Measurements from ENCODE around the gene CYBA. TPM values are rescaled to one million over a fixed set of nuclear protein-coding genes. Genes with fewer than 3 reads are reported as not detected.
A peak's percentile ranks its signal among the peaks of the same experiment; 100 is the strongest.

CYBA gene
- total and polyA plus RNA-seq, 3 experiments from 2014 or later: 208 to 1,129 (median 237) TPM

- Histone ChIP-seq H3K27me3 (ENCODE audit: insufficient read depth, low read length, poor library complexity, severe bottlenecking) (no peaks in the 10 kb centered on the region), H3K4me1 (ENCODE audit: insufficient read depth, low read length) (peaks cover 44% of the 10 kb centered on the region), H3K4me3 (ENCODE audit: low read length) (peak overlapping the region; percentile 26), H3K36me3 (ENCODE audit: insufficient read depth, low read length) (no peaks in the 10 kb centered on the region), H3K9me3 (ENCODE audit: low read length) (no peaks in the 10 kb centered on the region), H3K27ac (ENCODE audit: low read depth, low read length) (no peak overlapping the region)
- POLR2A ChIA-PET: interaction anchor here (0.9 to 2.0 kb wide), 5 partner anchors 20 to 66 kb away, joined by 3 to 6 read pairs (median 5); no protein-coding TSS in a partner anchor
- no peak for DNase-seq
- H3K4me3 Mint-ChIP-seq: peak overlapping the region in 3 of 7 donors; percentile 44 to 69 (median 50)
- peaks cover 37 to 66% (median 41%) of the 10 kb centered on the region in 3 donors for H3K4me1 Mint-ChIP-seq
- peaks cover 0 to 21% (median 4%) of the 10 kb centered on the region in 3 donors for H3K36me3 Mint-ChIP-seq
- peak overlapping the region in 3 of 8 donors; percentile 8 to 83 (median 49) for H3K27ac Mint-ChIP-seq
- CTCF ChIA-PET: interaction anchor here (0.7 to 2.9 kb wide), 4 partner anchors 20 to 771 kb away, joined by 3 to 17 read pairs (median 4); no protein-coding TSS in a partner anchor
- peaks cover 0 to 6% (median 3%) of the 10 kb centered on the region in 5 donors for H3K9me3 Mint-ChIP-seq
- H3K27me3 Mint-ChIP-seq: peaks cover 0 to 7% of the 10 kb centered on the region in 2 donors
Observed at GRCh38 chr16:88639231-88640038, 11.4 kb downstream of the CYBA start.

- H3K27me3 Mint-ChIP-seq: peaks cover 0 to 7% of the 10 kb centered on the region in 2 donors
- H3K4me3 Mint-ChIP-seq: peak within 1 kb of the TSS in 6 of 7 donors; percentile 47 to 84 (median 66)
- no peaks in the 10 kb centered on the region for H3K36me3 ChIP-seq (ENCODE audit: insufficient read depth, low read length)
- POLR2A ChIA-PET: interaction anchor here (0.7 to 2.0 kb wide), 5 partner anchors 19 to 67 kb away, joined by 3 to 5 read pairs (median 5); no protein-coding TSS in a partner anchor
- H3K4me1 Mint-ChIP-seq: peaks cover 34 to 63% (median 39%) of the 10 kb centered on the region in 3 donors
- peaks cover 0 to 16% (median 0%) of the 10 kb centered on the region in 3 donors for H3K36me3 Mint-ChIP-seq
- DNase-seq: no peak
- H3K9me3 ChIP-seq (ENCODE audit: low read length): no peaks in the 10 kb centered on the region
- peak within 1 kb of the TSS; percentile 86 to 98 (median 93) for H3K27ac Mint-ChIP-seq
- H3K9me3 Mint-ChIP-seq: peaks cover 0 to 6% (median 3%) of the 10 kb centered on the region in 5 donors
- H3K4me3 ChIP-seq (ENCODE audit: low read length): no peak within 1 kb of the TSS
- H3K4me1 ChIP-seq (ENCODE audit: insufficient read depth, low read length): peaks cover 48% of the 10 kb centered on the region
- no peak within 1 kb of the TSS for H3K27ac ChIP-seq (ENCODE audit: low read depth, low read length)
- CTCF ChIA-PET: interaction anchor here (0.7 to 2.9 kb wide), 3 partner anchors 19 to 771 kb away, joined by 3 to 17 read pairs (median 4); no protein-coding TSS in a partner anchor
- H3K27me3 ChIP-seq (ENCODE audit: insufficient read depth, low read length, poor library complexity, severe bottlenecking): no peaks in the 10 kb centered on the region
Observed at GRCh38 chr16:88638323-88639230, 12.3 kb downstream of the CYBA start, which contains the start of gene IL17C. TSS of gene IL17C (plus strand) at chr16:88638572. CDS start at chr16:88638642, 70 bp downstream.

GRCh38 chr16:88636488-88637265, 14.2 kb downstream of the CYBA start:
- peak in 1 of 5 donors; percentile 20 for DNase-seq
- POLR2A ChIA-PET: interaction anchor here (0.5 to 2.6 kb wide), 7 partner anchors 12 to 69 kb away, joined by 3 to 29 read pairs (median 5); partner anchors contain the start of gene ZC3H18
- Histone ChIP-seq H3K27me3 (ENCODE audit: insufficient read depth, low read length, poor library complexity, severe bottlenecking) (no peaks in the 10 kb centered on the region), H3K4me3 (ENCODE audit: low read length) (no peak overlapping the region), H3K4me1 (ENCODE audit: insufficient read depth, low read length) (peaks cover 50% of the 10 kb centered on the region), H3K36me3 (ENCODE audit: insufficient read depth, low read length) (no peaks in the 10 kb centered on the region), H3K9me3 (ENCODE audit: low read length) (no peaks in the 10 kb centered on the region), H3K27ac (ENCODE audit: low read depth, low read length) (peak overlapping the region; percentile 9)
- H3K9me3 Mint-ChIP-seq: peaks cover 0 to 6% (median 3%) of the 10 kb centered on the region in 5 donors
- H3K4me1 Mint-ChIP-seq: peaks cover 36 to 65% (median 41%) of the 10 kb centered on the region in 3 donors
- H3K27me3 Mint-ChIP-seq: peaks cover 0 to 7% of the 10 kb centered on the region in 2 donors
- peak overlapping the region; percentile 50 to 88 (median 76) for H3K4me3 Mint-ChIP-seq
- CTCF ChIA-PET: interaction anchor here (0.9 to 2.9 kb wide), 7 partner anchors 13 to 70 kb away, joined by 3 to 17 read pairs (median 3); partner anchors contain the start of gene MVD
- peak overlapping the region; percentile 90 to 98 (median 94) for H3K27ac Mint-ChIP-seq
- peaks cover 0 to 15% (median 3%) of the 10 kb centered on the region in 3 donors for H3K36me3 Mint-ChIP-seq

GRCh38 chr16:88635671-88636319, 15.1 kb downstream of the CYBA start:
- peak overlapping the region; percentile 46 to 96 (median 92) for H3K27ac Mint-ChIP-seq
- no peaks in the 10 kb centered on the region for H3K27me3 ChIP-seq (ENCODE audit: insufficient read depth, low read length, poor library complexity, severe bottlenecking)
- CTCF ChIA-PET: no interaction called here

GRCh38 chr16:88634994-88635670, 15.7 kb downstream of the CYBA start:
- Histone ChIP-seq H3K27me3 (ENCODE audit: insufficient read depth, low read length, poor library complexity, severe bottlenecking) (no peaks in the 10 kb centered on the region), H3K4me3 (ENCODE audit: low read length) (peak overlapping the region; percentile 61), H3K4me1 (ENCODE audit: insufficient read depth, low read length) (peaks cover 48% of the 10 kb centered on the region), H3K27ac (ENCODE audit: low read depth, low read length) (peak overlapping the region; percentile 75), H3K9me3 (ENCODE audit: low read length) (no peaks in the 10 kb centered on the region), H3K36me3 (ENCODE audit: insufficient read depth, low read length) (no peaks in the 10 kb centered on the region)
- ChIA-PET CTCF (no interaction called here), POLR2A (interaction anchor here (0.5 to 2.6 kb wide), 2 partner anchors 10 to 15 kb away, joined by 5 to 29 read pairs; no protein-coding TSS in a partner anchor)
- DNase-seq: no peak
- peaks cover 0 to 6% (median 3%) of the 10 kb centered on the region in 5 donors for H3K9me3 Mint-ChIP-seq
- peaks cover 33 to 54% (median 35%) of the 10 kb centered on the region in 3 donors for H3K4me1 Mint-ChIP-seq
- H3K27ac Mint-ChIP-seq: peak overlapping the region; percentile 78 to 96 (median 92)
- H3K4me3 Mint-ChIP-seq: peak overlapping the region; percentile 75 to 90 (median 82)
- peaks cover 0 to 3% of the 10 kb centered on the region in 2 donors for H3K27me3 Mint-ChIP-seq
- peaks cover 0 to 28% (median 3%) of the 10 kb centered on the region in 3 donors for H3K36me3 Mint-ChIP-seq

More at GRCh38 chr16:88635671-88636319, 15.1 kb downstream of the CYBA start:
- Histone ChIP-seq H3K9me3 (ENCODE audit: low read length) (no peaks in the 10 kb centered on the region), H3K27ac (ENCODE audit: low read depth, low read length) (no peak overlapping the region), H3K36me3 (ENCODE audit: insufficient read depth, low read length) (no peaks in the 10 kb centered on the region), H3K4me1 (ENCODE audit: insufficient read depth, low read length) (peaks cover 50% of the 10 kb centered on the region), H3K4me3 (ENCODE audit: low read length) (no peak overlapping the region)
- no peak for DNase-seq
- H3K4me3 Mint-ChIP-seq: peak overlapping the region; percentile 65 to 90 (median 78)
- H3K36me3 Mint-ChIP-seq: peaks cover 0 to 24% (median 3%) of the 10 kb centered on the region in 3 donors
- H3K4me1 Mint-ChIP-seq: peaks cover 36 to 60% (median 41%) of the 10 kb centered on the region in 3 donors
- peaks cover 0 to 6% (median 3%) of the 10 kb centered on the region in 5 donors for H3K9me3 Mint-ChIP-seq
- POLR2A ChIA-PET: interaction anchor here (0.5 to 2.6 kb wide), 3 partner anchors 10 to 66 kb away, joined by 5 to 29 read pairs (median 6); partner anchors contain the start of gene ZC3H18
- H3K27me3 Mint-ChIP-seq: peaks cover 0 to 7% of the 10 kb centered on the region in 2 donors
